ENCODE results near the gene FOXP1.

FOXP1 gene

DNA sequence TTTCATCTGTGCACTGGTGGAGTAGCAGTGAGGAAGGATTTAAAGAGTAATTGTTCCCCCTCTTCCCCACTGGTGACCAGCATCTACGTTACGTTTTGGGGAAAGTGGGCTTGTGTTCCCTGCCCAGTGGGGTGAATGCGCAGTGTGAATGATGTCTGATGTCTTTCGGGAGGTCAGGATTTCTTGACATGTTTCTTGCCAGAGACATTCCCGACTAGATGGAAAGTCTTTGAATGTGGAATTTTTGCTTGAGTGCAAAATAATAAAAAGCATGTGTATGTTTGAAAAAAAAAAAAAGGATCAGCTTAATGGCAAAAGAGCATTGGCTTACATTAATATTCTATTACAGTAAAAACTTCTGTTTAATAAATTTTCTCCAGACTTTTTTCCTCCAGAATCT lies 632.2 kb downstream of the FOXP1 start:
- H3K27ac ChIP-seq, result no peak overlapping the region
- TF ChIP-seq, protein P1, sequence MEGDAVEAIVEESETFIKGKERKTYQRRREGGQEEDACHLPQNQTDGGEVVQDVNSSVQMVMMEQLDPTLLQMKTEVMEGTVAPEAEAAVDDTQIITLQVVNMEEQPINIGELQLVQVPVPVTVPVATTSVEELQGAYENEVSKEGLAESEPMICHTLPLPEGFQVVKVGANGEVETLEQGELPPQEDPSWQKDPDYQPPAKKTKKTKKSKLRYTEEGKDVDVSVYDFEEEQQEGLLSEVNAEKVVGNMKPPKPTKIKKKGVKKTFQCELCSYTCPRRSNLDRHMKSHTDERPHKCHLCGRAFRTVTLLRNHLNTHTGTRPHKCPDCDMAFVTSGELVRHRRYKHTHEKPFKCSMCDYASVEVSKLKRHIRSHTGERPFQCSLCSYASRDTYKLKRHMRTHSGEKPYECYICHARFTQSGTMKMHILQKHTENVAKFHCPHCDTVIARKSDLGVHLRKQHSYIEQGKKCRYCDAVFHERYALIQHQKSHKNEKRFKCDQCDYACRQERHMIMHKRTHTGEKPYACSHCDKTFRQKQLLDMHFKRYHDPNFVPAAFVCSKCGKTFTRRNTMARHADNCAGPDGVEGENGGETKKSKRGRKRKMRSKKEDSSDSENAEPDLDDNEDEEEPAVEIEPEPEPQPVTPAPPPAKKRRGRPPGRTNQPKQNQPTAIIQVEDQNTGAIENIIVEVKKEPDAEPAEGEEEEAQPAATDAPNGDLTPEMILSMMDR (conservative IDR thresholded peaks at IDR 0.05), result no peak

DNA sequence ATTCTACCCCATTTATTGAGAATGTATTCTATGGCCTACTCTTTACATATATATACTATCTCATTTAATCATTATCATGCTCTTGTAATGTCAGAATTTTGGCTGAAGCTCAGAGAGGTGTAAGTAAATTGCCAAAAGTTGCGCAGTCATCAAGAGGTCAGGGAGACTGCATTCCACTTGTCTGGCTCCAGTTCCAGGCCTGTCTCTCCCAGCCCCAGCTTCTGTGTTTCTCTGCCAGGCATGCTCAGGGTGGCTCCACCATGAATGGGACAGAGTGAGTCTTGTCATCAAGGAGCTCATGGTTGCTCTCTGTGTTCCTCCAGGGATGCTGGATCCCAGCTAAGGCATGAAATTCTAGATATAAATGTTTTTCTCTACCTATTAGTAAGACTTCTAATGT lies 635.9 kb downstream of the FOXP1 start:
- TF ChIP-seq, protein P1 (conservative IDR thresholded peaks at IDR 0.05), result no peak
- H3K27ac ChIP-seq, result no peak overlapping the region

DNA sequence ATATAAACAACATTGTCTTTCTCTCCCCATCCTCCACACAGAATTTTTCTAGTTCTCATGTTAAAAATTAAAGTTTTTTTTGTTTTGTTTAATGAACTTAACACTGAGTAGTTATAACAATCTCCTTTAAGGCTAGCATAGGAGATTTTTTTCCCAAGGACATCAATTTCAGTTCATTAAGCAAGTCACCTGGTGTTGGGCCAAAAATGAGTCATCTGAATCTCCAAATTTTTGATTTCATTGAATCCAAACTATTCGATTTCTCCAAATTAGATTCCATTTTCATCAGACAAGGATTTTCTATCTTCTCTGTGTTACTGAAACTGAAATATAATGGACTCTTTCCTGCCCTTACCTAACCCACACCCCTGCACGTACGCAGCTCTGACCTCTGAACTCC lies 639.6 kb downstream of the FOXP1 start:
- no peak overlapping the region for H3K27ac ChIP-seq
- TF ChIP-seq, protein P1 (conservative IDR thresholded peaks at IDR 0.05), result no peak

- TF ChIP-seq, protein P1 (conservative IDR thresholded peaks at IDR 0.05), result no peak
- H3K27ac ChIP-seq, result no peak overlapping the region
Measured at GRCh38 chr3:70933105-70933810, 650.3 kb downstream of the FOXP1 start.

DNA sequence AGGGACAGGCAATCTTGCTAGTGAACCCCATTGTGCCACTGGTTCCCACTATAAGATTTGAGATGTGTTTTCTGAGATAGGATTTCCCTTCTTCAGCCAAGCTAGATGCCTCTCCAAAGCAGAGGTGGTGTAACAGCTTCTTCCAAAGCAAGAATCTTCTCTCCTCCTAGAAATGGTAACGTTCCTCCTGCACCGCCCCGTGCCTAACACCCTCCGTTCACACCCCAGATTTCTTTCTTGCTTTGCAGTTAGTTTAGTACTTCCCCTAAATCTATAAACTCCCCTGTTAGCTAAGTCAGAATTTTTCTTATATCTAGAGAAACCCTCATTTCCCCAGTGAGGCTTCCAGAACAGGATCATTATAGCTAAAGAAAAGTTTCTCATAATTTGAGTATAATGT lies 653.5 kb downstream of the FOXP1 start:
- no peak overlapping the region for H3K27ac ChIP-seq
- TF ChIP-seq, protein P1 (conservative IDR thresholded peaks at IDR 0.05), result no peak

- H3K27ac ChIP-seq, result no peak overlapping the region
- TF ChIP-seq, protein P1 (conservative IDR thresholded peaks at IDR 0.05), result no peak
Measured at GRCh38 chr3:70927239-70927638, 656.3 kb downstream of the FOXP1 start.

DNA sequence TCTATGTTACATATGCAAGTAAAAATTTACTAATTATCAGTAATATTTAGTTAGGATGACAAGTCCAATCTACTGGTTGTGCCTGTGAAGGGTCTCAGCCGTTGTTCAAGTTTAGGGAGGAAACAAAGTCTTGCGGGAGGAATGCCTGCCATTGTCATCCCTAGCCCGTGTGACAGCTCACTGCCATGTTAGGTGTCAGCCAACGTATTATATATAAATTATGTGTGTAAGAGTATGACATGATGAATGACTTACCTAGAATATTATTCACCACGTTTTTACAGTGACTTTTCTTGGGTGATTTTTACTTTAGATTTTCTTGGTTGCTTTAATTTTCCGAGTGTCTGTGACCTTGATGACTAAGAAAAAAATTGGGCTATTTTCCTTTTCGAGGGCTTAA lies 656.7 kb downstream of the FOXP1 start:
- TF ChIP-seq, protein P1 (conservative IDR thresholded peaks at IDR 0.05), result no peak
- no peak overlapping the region for H3K27ac ChIP-seq

Measured in VCaP (cell line).